OCI-LY3 (cell line): ENCODE results near the gene PIGU.

Experiments
- H2AFZ ChIP-seq: fragments of 200-600, 300-600 bp; shearing (Covaris generic); 2 replicates; pipeline ENCODE4 v1.6.0; 2014; ENCODE audit warnings: antibody characterized with exemption, low read depth, low read length
- H3K27ac ChIP-seq: fragments of 200-600, 300-600 bp; sonication (generic); 2 replicates; pipeline ENCODE4 v1.5.1; 2014; ENCODE audit warnings: mild to moderate bottlenecking, low read length, moderate library complexity, mixed read lengths
- H3K27me3 ChIP-seq: fragments of 200-600, 300-600 bp; sonication (generic); 2 replicates; pipeline ENCODE4 v1.6.1; 2014; ENCODE audit warnings: low read depth, low read length, mixed read lengths
- H3K36me3 ChIP-seq: fragments of 200-600, 300-600 bp; sonication (generic); replicated peaks from 2 replicates; pipeline ENCODE3; 2014; ENCODE audit warnings: low read depth, low read length, mixed read lengths
- H3K4me1 ChIP-seq: fragments of 300-600, 200-600 bp; sonication (generic); 2 replicates; pipeline ENCODE4 v1.6.1; 2014; ENCODE audit warnings: low read length, mixed read lengths
- H3K4me2 ChIP-seq: fragments of 200-600, 300-600 bp; sonication (generic); 2 replicates; pipeline ENCODE4 v1.6.1; 2014; ENCODE audit warnings: low read length, mixed read lengths
- H3K4me3 ChIP-seq: fragments of 300-600, 200-600 bp; sonication (generic); 2 replicates; pipeline ENCODE4 v1.5.1; 2014; ENCODE audit warnings: antibody characterized with exemption, mild to moderate bottlenecking, low read length, moderate library complexity
- H3K79me2 ChIP-seq: fragments of 300-600, 200-600 bp; shearing (Covaris generic); 2 replicates; pipeline ENCODE4 v1.6.1; 2014; ENCODE audit warnings: mild to moderate bottlenecking, low read length, mixed read lengths
- H3K9ac ChIP-seq: fragments of 300-600, 200-600 bp; shearing (Covaris generic); 2 replicates; pipeline ENCODE4 v1.6.0; 2014; ENCODE audit warnings: mild to moderate bottlenecking, low read length, moderate library complexity
- H3K9me3 ChIP-seq: fragments of 200-600, 300-600 bp; shearing (Covaris generic); 2 replicates; pipeline ENCODE4 v1.6.1; 2014; ENCODE audit warnings: low read length, mixed read lengths; ENCODE audit not compliant: insufficient read depth
- H4K20me1 ChIP-seq: fragments of 200-600, 300-600 bp; sonication (generic); 2 replicates; pipeline ENCODE4 v1.6.1; 2016; ENCODE audit warnings: low read length, mixed read lengths; ENCODE audit not compliant: insufficient read depth
- CTCF ChIP-seq: fragments of 200-600, 300-600 bp; sonication (generic); IDR thresholded peaks from 2 replicates; pipeline ENCODE4 v1.5.1; 2014; ENCODE audit warnings: antibody characterized with exemption, low read length, low read depth
- EZH2phosphoT487 ChIP-seq: fragments of 200-600 bp; shearing (Covaris generic); IDR thresholded peaks from 2 replicates; pipeline ENCODE4 v1.6.1; 2018; ENCODE audit warnings: antibody characterized with exemption, mixed run types, low read depth

PIGU gene

GRCh38 chr20:34575756-34576155, 101.1 kb downstream of the PIGU start:
- Histone ChIP-seq H3K9me3 (no peaks in the 10 kb centered on the region), H3K36me3 (peaks cover 3% of the 10 kb centered on the region), H3K27ac (no peak overlapping the region), H3K4me2 (no peak overlapping the region), H3K27me3 (no peaks in the 10 kb centered on the region), H2AFZ (no peak overlapping the region), H3K4me1 (peaks cover 10% of the 10 kb centered on the region), H3K9ac (no peak overlapping the region), H3K4me3 (no peak overlapping the region), H4K20me1 (no peaks in the 10 kb centered on the region), H3K79me2 (no peaks in the 10 kb centered on the region)
- TF ChIP-seq EZH2phosphoT487 (no peak), CTCF (no peak)

- Histone ChIP-seq H3K79me2 (no peaks in the 10 kb centered on the region), H2AFZ (no peak overlapping the region), H3K9ac (no peak overlapping the region), H3K27ac (no peak overlapping the region), H3K36me3 (no peaks in the 10 kb centered on the region), H3K9me3 (no peaks in the 10 kb centered on the region), H3K4me1 (peaks cover 6% of the 10 kb centered on the region), H3K27me3 (no peaks in the 10 kb centered on the region), H3K4me2 (no peak overlapping the region), H3K4me3 (no peak overlapping the region), H4K20me1 (no peaks in the 10 kb centered on the region)
- TF ChIP-seq EZH2phosphoT487 = no peak
- no peak for TF ChIP-seq CTCF
Observed at GRCh38 chr20:34575271-34575670, 101.6 kb downstream of the PIGU start.

- H3K9ac ChIP-seq = no peak overlapping the region
Observed at GRCh38 chr20:34574861-34575260, 102.0 kb downstream of the PIGU start.

GRCh38 chr20:34574426-34574825, 102.5 kb downstream of the PIGU start:
- Histone ChIP-seq H3K4me2 (no peak overlapping the region), H3K4me1 (no peaks in the 10 kb centered on the region), H3K27ac (no peak overlapping the region), H3K27me3 (no peaks in the 10 kb centered on the region), H3K79me2 (no peaks in the 10 kb centered on the region), H3K36me3 (peaks cover 3% of the 10 kb centered on the region), H2AFZ (no peak overlapping the region), H4K20me1 (no peaks in the 10 kb centered on the region), H3K4me3 (no peak overlapping the region), H3K9me3 (no peaks in the 10 kb centered on the region), H3K9ac (no peak overlapping the region)
- TF ChIP-seq EZH2phosphoT487 (no peak), CTCF (no peak)

More at GRCh38 chr20:34574861-34575260, 102.0 kb downstream of the PIGU start:
- Histone ChIP-seq H3K9me3 (no peaks in the 10 kb centered on the region), H3K27me3 (no peaks in the 10 kb centered on the region), H3K36me3 (peaks cover 2% of the 10 kb centered on the region), H3K4me1 (peaks cover 1% of the 10 kb centered on the region), H3K27ac (no peak overlapping the region), H3K79me2 (no peaks in the 10 kb centered on the region), H3K4me3 (no peak overlapping the region), H2AFZ (no peak overlapping the region), H3K4me2 (no peak overlapping the region), H4K20me1 (no peaks in the 10 kb centered on the region)
- TF ChIP-seq EZH2phosphoT487 (no peak), CTCF (no peak)
